OCI-LY7 (cell line): ENCODE data around the gene AUTS2. TPM values are rescaled to one million over a fixed set of nuclear protein-coding genes. Genes with fewer than 3 reads are reported as not detected.

Experiments used
- BruUV-seq: library from RNA; stranded (reverse); fragments of 400-500 nt; replicated peaks from 2 replicates; lab custom pipeline; 2021; lab: Mats Ljungman, UMichigan
- CTCF ChIA-PET: fragments of 300-600 bp; sonication (Branson Sonifier 250); formaldehyde crosslinking; loops from one replicate; lab custom pipeline; 2022; ENCODE audit warnings: antibody characterized with exemption; ENCODE audit not compliant: unreplicated experiment; lab: Charles Lee
- POLR2A ChIA-PET: fragments of 300-600 bp; sonication (Branson Sonifier 250); formaldehyde crosslinking; loops from one replicate; lab custom pipeline; 2022; ENCODE audit warnings: antibody characterized with exemption; lab: Charles Lee
- DNase-seq: peaks from one replicate; pipeline ENCODE4 v3.0.0-alpha.2; 2015; ENCODE audit warnings: low spot score
- H2AFZ ChIP-seq: fragments of 200-600 bp; sonication (generic), shearing (Covaris generic); 2 replicates; pipeline ENCODE4 v1.6.1; 2014; ENCODE audit warnings: mild to moderate bottlenecking, antibody characterized with exemption, low read length, moderate library complexity
- H3K27ac ChIP-seq: fragments of 200-600 bp; sonication (generic); 2 replicates; pipeline ENCODE4 v1.5.1; 2014; ENCODE audit warnings: mixed run types, low read depth, mild to moderate bottlenecking, moderate library complexity, low read length, inconsistent platforms; ENCODE audit not compliant: poor library complexity, severe bottlenecking
- H3K36me3 ChIP-seq: fragments of 200-600 bp; sonication (generic); 2 replicates; pipeline ENCODE4 v1.6.1; 2014; ENCODE audit warnings: mild to moderate bottlenecking, antibody characterized with exemption, low read length, moderate library complexity, mixed read lengths; ENCODE audit not compliant: insufficient read depth
- H3K4me1 ChIP-seq: fragments of 200-600 bp; sonication (generic); 2 replicates; pipeline ENCODE4 v1.5.1; 2014; ENCODE audit warnings: mild to moderate bottlenecking, low read length; ENCODE audit not compliant: insufficient read depth, poor library complexity, severe bottlenecking
- H3K4me2 ChIP-seq: fragments of 200-600 bp; sonication (generic); 2 replicates; pipeline ENCODE4 v1.6.1; 2014; ENCODE audit warnings: mild to moderate bottlenecking, low read length
- H3K4me3 ChIP-seq: fragments of 200-600 bp; sonication (generic); 2 replicates; pipeline ENCODE4 v1.5.1; 2014; ENCODE audit warnings: mild to moderate bottlenecking, low read depth, low read length; ENCODE audit not compliant: poor library complexity, severe bottlenecking
- H3K79me2 ChIP-seq: fragments of 200-600 bp; sonication (generic); 2 replicates; pipeline ENCODE4 v1.6.1; 2016; ENCODE audit warnings: low read depth, mild to moderate bottlenecking, low read length, moderate library complexity, mixed read lengths; ENCODE audit not compliant: insufficient read depth
- H3K9me2 ChIP-seq: fragments of 200-600 bp; sonication (generic); 2 replicates; pipeline ENCODE4 v1.6.1; 2016; ENCODE audit warnings: mild to moderate bottlenecking, low read length, mixed read lengths; ENCODE audit not compliant: insufficient read depth
- H3K9me3 ChIP-seq: fragments of 200-600 bp; sonication (generic); 2 replicates; pipeline ENCODE4 v1.6.1; 2014; ENCODE audit warnings: mild to moderate bottlenecking, mixed run types, low read length, mixed read lengths
- H4K20me1 ChIP-seq: fragments of 200-600 bp; sonication (generic); 2 replicates; pipeline ENCODE4 v1.6.1; 2014; ENCODE audit warnings: mild to moderate bottlenecking, antibody characterized with exemption, low read length, moderate library complexity, mixed read lengths; ENCODE audit not compliant: insufficient read depth
- EZH2phosphoT487 ChIP-seq: fragments of 200-600 bp; sonication (generic); IDR thresholded peaks from 2 replicates; pipeline ENCODE4 v1.6.1; 2018; ENCODE audit warnings: low read depth, borderline replicate concordance, mild to moderate bottlenecking, mixed run types, antibody characterized with exemption, low read length, moderate library complexity, mixed read lengths
- intact Hi-C: fragments of 100-400 bp; cut with micrococcal nuclease; formaldehyde crosslinking; loops from one replicate; pipeline ENCODE4 v1.10.0; 2022; ENCODE audit not compliant: unreplicated experiment
- total RNA-seq, 2 experiments: library from RNA; depleted of rRNA in 1 of 2; stranded (reverse); fragments of >200 nt in 1 of 2; shearing (Covaris generic) in 1 of 2; gene quantifications; 2 replicates each; pipeline ENCODE4 v1.2.3, GENCODE V29; 2014 to 2022
- TF ChIP-seq, protein P1 (sequence below): fragments of 200-600 bp; sonication (generic); conservative IDR thresholded peaks from 2 replicates; pipeline ENCODE4 v1.5.1; 2014; ENCODE audit warnings: mild to moderate bottlenecking, antibody characterized with exemption, low read length, moderate library complexity, mixed read lengths

The AUTS2 gene
- total RNA-seq, 2 experiments from 2014 or later: 37.9 to 78.5 TPM

- H3K4me3 ChIP-seq: no peak overlapping the region
- no peak overlapping the region for H2AFZ ChIP-seq
- TF ChIP-seq, protein P1, sequence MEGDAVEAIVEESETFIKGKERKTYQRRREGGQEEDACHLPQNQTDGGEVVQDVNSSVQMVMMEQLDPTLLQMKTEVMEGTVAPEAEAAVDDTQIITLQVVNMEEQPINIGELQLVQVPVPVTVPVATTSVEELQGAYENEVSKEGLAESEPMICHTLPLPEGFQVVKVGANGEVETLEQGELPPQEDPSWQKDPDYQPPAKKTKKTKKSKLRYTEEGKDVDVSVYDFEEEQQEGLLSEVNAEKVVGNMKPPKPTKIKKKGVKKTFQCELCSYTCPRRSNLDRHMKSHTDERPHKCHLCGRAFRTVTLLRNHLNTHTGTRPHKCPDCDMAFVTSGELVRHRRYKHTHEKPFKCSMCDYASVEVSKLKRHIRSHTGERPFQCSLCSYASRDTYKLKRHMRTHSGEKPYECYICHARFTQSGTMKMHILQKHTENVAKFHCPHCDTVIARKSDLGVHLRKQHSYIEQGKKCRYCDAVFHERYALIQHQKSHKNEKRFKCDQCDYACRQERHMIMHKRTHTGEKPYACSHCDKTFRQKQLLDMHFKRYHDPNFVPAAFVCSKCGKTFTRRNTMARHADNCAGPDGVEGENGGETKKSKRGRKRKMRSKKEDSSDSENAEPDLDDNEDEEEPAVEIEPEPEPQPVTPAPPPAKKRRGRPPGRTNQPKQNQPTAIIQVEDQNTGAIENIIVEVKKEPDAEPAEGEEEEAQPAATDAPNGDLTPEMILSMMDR: no peak
- TF ChIP-seq EZH2phosphoT487: no peak
- no peak overlapping the region for H3K4me2 ChIP-seq
- BruUV-seq: no TSS peak
- ChIA-PET CTCF (no interaction called here), POLR2A (interaction anchor here (0.5 to 1.3 kb wide), 7 partner anchors 12 to 186 kb away, joined by 3 to 6 read pairs (median 3); no protein-coding TSS in a partner anchor)
- no peaks in the 10 kb centered on the region for H4K20me1 ChIP-seq
- DNase-seq: no peak
- H3K79me2 ChIP-seq: no peaks in the 10 kb centered on the region
- H3K9me3 ChIP-seq: peaks cover 21% of the 10 kb centered on the region; the same call in 1 of the 2 replicates
- intact Hi-C loops: loop anchor here (5.0 to 10.0 kb wide), 2 partner anchors 209 to 341 kb away; no protein-coding TSS in a partner anchor
- H3K9me2 ChIP-seq: no peaks in the 10 kb centered on the region
- no peak overlapping the region for H3K27ac ChIP-seq
- H3K36me3 ChIP-seq: no peaks in the 10 kb centered on the region; the same call in 1 of the 2 replicates
- H3K4me1 ChIP-seq: peaks cover 19% of the 10 kb centered on the region
These were observed 437.7 kb downstream of the AUTS2 start for GRCh38 chr7:70035955-70036354.

DNA sequence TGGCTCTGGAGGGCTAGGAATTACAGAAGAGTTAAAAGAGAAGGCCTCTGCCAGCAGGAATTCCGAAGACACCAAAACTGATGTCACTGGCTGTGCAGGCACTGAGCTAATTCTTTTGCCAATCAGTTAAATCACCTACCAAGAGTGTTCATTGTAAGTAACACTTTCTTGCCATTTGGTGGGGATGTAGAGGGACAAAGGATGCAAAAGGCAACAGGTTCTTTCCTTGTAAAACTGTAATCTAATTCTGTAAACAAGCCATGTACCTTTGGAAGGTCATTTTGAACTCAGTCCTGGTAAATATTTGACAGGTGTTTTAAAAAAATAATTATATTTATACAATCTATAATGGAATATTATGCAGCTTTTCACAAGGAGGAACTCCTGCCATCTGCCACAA lies 438.4 kb downstream of the AUTS2 start:
- H3K9me2 ChIP-seq: no peaks in the 10 kb centered on the region
- no peak for DNase-seq
- ChIA-PET POLR2A (interaction anchor here (0.5 to 1.3 kb wide), 6 partner anchors 13 to 202 kb away, joined by 3 to 6 read pairs (median 4); no protein-coding TSS in a partner anchor), CTCF (no interaction called here)
- H3K27ac ChIP-seq: no peak overlapping the region
- intact Hi-C loops: loop anchor here (5.0 to 10.0 kb wide), 2 partner anchors 209 to 342 kb away; no protein-coding TSS in a partner anchor
- peaks cover 13% of the 10 kb centered on the region; the same call in 1 of the 2 replicates for H3K9me3 ChIP-seq
- no peak overlapping the region for H2AFZ ChIP-seq
- TF ChIP-seq, protein P1: 0 out of 2 replicates have a peak, but pooled peaks have one; percentile 17
- TF ChIP-seq EZH2phosphoT487: no peak
- peaks cover 19% of the 10 kb centered on the region for H3K4me1 ChIP-seq
- H3K4me3 ChIP-seq: no peak overlapping the region
- H3K36me3 ChIP-seq: no peaks in the 10 kb centered on the region; the same call in 1 of the 2 replicates
- BruUV-seq: no TSS peak
- H3K4me2 ChIP-seq: no peak overlapping the region
- no peaks in the 10 kb centered on the region for H4K20me1 ChIP-seq
- no peaks in the 10 kb centered on the region for H3K79me2 ChIP-seq
